HG03103 (cell line): ENCODE measurements around the gene LAD1.
A peak's percentile ranks its signal among the peaks of the same experiment; 100 is the strongest.

Experiments used
- ATAC-seq: cut with Tn5 transposase; IDR thresholded peaks from one replicate; pipeline ENCODE4 v1.9.1; 2021; ENCODE audit warnings: low read depth; ENCODE audit not compliant: unreplicated experiment

LAD1 gene

DNA sequence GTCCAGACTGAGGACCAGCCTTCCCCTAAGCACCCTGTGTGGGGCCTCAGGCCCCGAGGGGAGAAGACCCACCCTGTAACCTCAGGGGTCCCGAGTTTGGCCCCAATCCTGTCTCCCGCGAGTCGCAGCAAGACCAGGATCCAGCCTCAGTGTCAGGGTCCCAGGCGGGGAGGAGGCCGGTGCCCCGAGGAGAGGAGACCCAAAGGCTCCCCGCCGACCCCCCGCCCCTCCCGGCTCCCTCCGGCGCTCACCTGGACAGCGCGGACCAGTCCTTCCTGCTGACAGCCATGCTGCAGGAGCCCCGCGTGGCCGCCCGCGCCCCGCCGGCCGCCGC is at the start of gene LAD1:
TSS of gene LAD1 (minus strand) at position 307 of the 334 bp plus-strand sequence. CDS start at position 289, 18 bp downstream.
- ATAC-seq, result no peak

DNA sequence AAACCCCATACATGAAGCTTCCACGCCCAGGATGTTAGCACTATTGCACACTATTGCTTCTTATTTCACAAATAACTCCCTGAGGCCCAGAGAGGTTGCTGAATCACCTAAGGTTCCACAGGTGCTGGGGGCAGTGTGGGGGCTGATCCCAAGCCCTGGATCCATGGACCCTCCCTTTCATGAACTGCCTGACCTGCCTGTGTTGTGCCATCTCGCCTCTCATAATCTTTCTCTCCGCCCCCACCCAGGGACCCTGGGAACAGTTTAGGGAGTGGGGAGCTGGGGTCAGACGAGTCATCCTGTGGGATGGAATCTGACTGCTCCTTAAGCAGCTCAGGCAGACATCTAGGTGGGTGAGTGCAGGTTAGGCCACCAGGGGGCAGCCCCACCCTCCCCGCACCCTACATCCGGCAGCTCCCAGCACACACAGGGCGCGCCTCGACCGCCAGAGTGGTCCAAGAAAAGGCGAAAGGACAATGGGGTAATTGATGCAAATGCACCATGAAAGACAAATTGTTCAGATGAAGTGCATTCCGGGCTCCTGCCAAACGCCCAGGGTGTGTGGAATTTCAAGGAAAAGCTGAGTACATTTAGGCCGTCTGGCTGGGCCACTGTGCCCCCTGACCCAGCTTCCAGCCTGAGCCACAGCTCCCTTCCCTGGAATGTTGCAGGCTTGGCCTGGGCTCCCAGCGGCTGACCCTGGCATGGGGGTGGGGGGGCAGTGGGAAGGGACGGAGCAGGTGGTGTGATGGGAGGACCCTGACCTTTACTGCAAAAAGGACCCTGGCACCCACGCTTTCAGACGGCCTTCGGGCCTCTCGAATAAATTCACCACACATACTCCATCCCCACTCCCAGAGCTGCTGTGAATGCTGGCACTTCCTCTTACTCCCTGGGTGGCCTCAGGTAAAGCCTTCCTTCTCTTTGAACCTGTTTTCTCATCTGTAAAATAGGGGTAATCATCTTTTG is 49.1 kb upstream of the LAD1 start:
- peak; percentile 87 for ATAC-seq

DNA sequence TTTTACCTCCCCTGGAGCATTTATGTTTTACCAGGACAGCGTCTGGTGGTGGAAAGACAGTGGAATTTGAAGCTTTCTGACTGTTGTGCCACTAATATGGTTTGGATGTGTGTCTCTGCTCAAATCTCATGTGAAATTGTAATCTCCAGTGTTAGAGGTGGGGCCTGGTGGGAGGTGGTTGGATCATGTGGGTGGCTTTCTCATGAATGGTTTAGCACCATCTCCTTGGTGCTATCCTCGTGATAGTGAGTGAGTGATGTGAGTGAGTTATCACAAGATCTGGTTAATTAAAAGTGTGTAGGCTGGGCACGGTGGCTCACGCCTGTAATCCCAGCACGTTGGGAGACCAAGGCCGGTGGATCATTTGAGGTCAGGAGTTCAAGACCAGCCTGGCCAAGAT is 46.2 kb upstream of the LAD1 start:
- no peak for ATAC-seq

DNA sequence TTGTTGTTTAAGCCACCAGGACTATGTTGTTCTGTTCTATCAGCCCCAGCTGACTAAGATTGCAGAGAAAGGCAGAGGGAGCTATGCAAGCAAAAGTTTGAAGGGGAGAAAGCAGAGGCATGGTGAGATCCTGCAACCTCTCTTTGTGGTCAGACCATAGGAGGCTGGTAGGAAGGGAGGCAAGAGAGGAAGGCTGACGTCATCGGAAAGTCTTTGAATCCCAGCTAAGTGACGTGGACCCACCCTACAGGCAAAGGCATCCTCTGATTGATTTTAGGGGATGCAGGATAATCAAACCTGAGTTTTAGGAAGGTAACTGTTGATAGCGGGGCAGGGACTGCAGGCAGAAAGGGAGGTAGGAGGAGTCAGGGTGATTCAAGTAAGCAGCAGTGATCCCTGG is 45.7 kb upstream of the LAD1 start:
- ATAC-seq, result no peak

DNA sequence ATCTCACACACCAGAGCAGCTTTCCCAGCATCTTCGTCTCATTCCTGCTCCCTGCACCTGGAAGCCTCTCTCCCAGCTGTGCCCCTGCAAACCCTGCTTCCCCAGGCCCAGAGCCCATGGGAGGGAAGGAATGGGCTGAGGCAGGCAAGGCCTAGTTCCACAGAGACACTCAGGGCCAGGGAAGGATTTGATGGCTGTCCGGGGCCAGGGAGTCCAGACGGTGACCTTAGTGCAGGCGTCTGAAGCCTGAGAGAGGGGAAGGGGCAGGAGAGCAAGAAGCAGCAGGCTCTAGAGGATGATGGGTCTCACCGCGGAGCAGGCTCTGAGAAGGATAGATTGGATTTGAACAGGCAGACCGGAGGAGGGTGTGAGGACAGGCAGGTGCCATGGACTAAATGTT is 44.6 kb upstream of the LAD1 start:
- no peak for ATAC-seq

GRCh38 chr1:201436969-201437368 is 37.8 kb upstream of the LAD1 start:
- no peak for ATAC-seq

DNA sequence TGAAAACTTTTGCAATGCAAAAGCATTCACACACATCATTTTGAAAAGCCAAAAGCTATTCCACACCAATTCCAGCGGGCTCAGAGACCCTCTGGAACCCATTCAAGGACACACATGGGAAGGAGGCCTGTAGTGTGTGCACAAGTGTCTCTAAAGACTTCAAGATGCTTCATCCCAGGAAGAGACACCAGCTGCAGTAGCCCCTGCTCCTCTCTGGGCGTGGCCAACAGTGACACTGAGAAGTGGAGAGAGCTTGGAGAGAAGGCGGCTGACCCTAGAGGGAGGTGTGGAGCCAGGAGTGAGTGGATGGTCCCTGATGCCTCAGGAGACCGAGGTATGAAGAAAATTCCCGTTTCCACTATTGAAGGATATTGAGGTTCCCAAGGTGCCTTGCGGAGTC is 37.3 kb upstream of the LAD1 start:
- ATAC-seq, result no peak

DNA sequence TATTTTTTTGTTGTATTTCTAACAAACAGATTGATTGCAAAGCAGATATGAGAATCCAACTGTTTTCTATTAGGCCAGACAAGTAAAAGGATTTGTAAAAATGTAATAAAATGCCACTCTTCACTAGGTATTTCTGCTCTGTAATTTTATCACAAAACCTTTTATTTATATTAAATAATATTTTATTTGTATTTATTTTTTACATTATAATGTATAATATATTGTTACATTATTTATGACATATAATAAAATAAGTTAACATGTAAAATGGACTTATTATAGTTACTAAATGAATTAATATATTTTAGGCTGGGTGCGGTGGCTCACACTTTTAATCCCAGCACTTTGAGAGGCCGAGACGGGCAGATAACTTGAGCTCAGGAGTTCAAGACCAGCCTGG is 35.1 kb upstream of the LAD1 start:
- no peak for ATAC-seq

- ATAC-seq, result no peak
Observed at GRCh38 chr1:201433609-201434008, 34.5 kb upstream of the LAD1 start.

DNA sequence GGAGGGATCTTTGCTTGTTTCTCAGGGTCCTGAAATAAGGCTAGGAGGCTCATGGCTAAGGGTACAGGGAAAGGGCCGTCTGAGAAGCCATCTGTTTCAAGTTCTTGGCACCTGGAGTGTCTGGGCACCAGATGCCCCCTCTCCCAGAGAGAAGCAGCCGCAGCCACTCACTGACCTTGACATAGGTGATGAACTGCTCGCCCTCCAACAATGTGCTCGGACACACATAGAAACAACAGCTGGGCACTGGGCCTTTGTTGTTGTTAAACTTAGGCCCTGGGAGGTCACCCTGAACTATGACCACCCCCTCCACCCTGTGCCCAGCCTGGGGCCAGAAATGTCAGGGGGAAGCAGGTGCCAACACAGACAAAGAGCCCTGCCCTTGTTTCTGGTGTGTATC is 31.7 kb upstream of the LAD1 start:
- ATAC-seq, result no peak

- ATAC-seq, result no peak
Observed at GRCh38 chr1:201429736-201430501, 30.8 kb upstream of the LAD1 start.

DNA sequence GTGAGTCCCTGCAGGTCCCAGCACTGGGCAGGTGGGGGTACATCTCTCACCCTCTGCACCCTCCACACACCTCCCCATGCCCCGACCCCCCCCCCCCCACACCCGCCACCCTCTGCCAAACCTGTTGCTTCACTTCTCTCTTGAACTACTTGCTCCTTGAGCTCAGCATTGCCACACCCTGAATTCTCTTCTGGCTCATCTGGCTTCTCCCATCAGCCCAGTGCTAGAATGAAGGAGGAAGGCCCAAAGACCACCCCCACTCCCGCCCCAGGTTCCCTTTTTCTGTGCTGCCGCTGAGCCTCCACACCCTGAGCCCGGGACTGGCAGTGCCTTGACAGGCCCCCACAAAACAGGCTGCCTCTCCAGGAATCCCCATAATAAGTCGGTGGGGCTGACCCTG is 28.8 kb upstream of the LAD1 start:
- ATAC-seq, result no peak

DNA sequence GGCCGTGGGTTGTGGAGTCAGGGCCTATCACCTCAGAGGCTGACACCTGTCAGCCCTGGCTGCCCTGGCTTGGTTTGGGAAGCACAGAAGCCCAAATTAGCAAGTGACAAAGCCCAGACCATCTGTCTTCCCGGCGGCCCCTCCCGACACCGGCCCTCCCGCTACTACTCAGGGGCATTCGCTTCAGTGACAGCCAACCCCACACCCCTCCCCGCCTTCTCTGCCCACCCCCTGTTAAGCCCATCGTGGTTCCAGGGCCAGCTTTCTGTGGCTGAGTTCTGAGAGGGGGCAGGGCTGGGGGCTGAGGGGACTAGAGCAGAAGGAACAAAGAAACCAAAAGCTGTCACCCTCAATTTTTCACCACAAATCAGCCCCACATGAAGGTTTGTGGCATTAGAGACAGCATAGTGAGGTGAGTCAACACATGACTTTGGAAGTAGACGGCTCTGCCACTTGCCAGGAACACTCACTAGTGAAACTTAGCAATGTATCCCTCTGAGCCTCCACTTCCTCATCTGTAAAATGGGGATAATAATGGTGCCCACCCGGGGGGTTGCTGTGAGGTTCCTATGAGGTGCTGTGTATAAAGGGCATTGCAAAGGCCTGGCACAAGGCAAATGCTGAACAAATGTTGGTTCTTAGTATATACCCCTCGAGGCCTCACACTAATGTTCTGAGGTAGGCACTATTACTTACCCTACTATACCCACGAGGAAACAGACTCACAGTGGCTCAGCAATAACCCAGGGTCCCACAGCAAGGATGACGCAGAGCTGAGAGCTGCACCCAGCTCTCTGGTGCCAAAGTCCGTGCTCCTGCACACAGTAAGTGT is 27.6 kb upstream of the LAD1 start:
- no peak for ATAC-seq

DNA sequence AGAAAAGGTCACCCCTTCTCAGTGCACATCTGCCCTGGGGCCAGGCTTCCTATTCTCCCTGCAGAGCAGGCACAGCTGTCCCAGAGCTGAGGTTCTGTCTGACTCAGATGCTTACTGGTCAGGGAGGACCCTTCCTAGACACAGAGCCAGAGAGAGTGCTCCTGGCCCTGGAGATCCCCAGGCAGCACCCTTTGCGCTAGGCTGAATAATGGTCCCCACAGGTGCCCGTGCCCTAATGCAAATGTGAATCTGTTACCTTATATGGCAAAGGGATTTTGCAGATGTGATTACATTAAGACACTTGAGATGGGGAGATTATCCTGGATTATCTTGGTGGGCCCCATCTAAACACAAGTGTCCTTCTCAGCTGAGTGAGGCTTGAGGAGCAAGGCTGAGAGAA is 25.0 kb upstream of the LAD1 start:
- ATAC-seq, result no peak

DNA sequence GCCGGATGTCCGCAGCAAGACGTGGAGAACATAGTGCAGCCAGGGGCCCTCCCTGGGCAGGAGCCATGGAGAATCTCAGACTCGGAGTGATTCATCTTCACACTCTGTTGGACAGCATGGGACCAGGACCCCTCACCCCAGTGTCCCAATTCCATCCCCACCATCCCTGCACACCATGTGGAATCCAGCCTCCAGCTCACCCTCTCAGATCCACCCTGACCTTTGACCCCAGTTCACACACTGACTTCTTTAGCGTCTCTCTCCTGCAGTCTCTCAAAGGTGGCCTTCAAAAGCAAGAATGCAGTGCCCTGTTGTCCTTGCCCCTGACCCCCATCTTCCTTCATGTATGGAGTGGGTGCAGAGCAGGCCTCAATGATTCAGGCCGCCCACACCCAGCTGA is 24.5 kb upstream of the LAD1 start:
- no peak for ATAC-seq

- no peak for ATAC-seq
Observed at GRCh38 chr1:201422436-201423030, 23.4 kb upstream of the LAD1 start.

- no peak for ATAC-seq
Observed at GRCh38 chr1:201422026-201422425, 22.9 kb upstream of the LAD1 start.

- ATAC-seq, result no peak
Observed at GRCh38 chr1:201421041-201421440, 21.9 kb upstream of the LAD1 start.

DNA sequence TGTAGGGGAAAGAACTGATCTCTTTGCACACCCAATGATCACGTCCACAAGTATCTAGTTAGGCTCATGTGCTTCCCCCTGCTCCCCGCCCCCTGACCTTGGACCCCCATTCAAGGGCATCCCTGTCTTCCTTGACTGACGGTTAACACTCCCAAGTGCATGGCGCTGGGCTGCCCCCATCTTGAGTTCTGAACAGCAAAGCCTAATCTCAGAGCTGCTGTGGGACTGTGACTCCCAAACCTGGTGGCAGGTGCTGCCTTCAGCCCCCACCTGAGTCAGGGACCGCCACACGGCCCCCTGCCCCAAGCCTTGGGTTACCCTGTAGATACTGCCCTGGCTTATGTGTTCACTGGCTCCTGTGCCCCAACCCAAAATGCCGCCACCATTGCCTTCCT is 21.5 kb upstream of the LAD1 start:
- no peak for ATAC-seq

- no peak for ATAC-seq
Observed at GRCh38 chr1:201419746-201420607, 20.9 kb upstream of the LAD1 start.
